ENCODE measurements around the gene RAB9A. TPM values are rescaled to one million over a fixed set of nuclear protein-coding genes. Genes with fewer than 3 reads are reported as not detected.

The RAB9A gene
- polyA plus RNA-seq, 1 of the 3 experiments (the other 2 are of a cell fraction), result 15.3 TPM

GRCh38 chrX:13684361-13684760 is 4.6 kb upstream of the RAB9A start (continued):
- TF ChIP-seq, protein P1, sequence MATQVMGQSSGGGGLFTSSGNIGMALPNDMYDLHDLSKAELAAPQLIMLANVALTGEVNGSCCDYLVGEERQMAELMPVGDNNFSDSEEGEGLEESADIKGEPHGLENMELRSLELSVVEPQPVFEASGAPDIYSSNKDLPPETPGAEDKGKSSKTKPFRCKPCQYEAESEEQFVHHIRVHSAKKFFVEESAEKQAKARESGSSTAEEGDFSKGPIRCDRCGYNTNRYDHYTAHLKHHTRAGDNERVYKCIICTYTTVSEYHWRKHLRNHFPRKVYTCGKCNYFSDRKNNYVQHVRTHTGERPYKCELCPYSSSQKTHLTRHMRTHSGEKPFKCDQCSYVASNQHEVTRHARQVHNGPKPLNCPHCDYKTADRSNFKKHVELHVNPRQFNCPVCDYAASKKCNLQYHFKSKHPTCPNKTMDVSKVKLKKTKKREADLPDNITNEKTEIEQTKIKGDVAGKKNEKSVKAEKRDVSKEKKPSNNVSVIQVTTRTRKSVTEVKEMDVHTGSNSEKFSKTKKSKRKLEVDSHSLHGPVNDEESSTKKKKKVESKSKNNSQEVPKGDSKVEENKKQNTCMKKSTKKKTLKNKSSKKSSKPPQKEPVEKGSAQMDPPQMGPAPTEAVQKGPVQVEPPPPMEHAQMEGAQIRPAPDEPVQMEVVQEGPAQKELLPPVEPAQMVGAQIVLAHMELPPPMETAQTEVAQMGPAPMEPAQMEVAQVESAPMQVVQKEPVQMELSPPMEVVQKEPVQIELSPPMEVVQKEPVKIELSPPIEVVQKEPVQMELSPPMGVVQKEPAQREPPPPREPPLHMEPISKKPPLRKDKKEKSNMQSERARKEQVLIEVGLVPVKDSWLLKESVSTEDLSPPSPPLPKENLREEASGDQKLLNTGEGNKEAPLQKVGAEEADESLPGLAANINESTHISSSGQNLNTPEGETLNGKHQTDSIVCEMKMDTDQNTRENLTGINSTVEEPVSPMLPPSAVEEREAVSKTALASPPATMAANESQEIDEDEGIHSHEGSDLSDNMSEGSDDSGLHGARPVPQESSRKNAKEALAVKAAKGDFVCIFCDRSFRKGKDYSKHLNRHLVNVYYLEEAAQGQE (IDR thresholded peaks at IDR 0.05; ENCODE audit: low read depth, low read length), result no peak
- no peak for TF ChIP-seq ELF1 (IDR thresholded peaks at IDR 0.05)
- no peak for TF ChIP-seq JUND (IDR thresholded peaks at IDR 0.05)
- TF ChIP-seq RXRA (IDR thresholded peaks at IDR 0.05; ENCODE audit: borderline replicate concordance, low read depth), result no peak

DNA sequence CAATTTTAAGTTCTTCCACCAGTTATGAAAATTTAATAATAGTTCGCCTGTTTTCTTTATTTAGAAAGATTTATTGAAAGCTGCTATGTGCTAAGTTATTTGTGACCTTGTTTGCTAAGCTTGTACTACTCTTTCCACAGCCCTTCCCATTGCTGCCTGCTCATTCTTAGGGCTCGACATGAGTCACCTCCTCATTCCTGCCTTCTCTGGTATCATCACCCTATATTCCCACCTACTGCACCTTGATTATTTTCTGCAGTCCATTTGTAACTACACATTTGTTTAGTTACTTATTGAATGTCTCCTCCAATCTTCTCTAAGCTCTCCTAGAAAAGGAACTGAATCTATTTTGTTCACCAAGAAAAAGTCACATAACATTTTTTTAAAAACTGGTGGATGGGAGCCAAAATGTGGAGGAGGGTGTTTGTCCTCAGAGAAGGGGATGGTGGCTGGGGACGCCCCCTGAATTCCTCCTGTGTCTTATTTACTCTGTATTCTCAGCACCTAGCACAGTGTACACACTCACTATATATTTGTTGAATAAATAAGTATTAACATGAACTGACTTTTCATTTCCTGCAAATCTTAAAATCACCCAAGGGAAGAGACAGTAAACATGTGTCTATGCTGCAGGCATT is 3.7 kb upstream of the RAB9A start:
- WGBS (ENCODE audit: low lambda C conversion rate), result 18% methylated on average over 3 of the region's 3 CpGs
- POLR2A ChIA-PET, result no interaction called here
- H3K4me2 ChIP-seq, result no peak overlapping the region
- no peak overlapping the region for H3K27ac ChIP-seq (ENCODE audit: low read depth in 2 of 2, low read length in 1 of 2)
- 0 out of 2 replicates have a peak, but pooled peaks cover 3% of the 10 kb centered on the region for H3K9me3 ChIP-seq
- H4K20me1 ChIP-seq (ENCODE audit: insufficient read depth), result peaks cover under 1% of the 10 kb centered on the region; the same call in 1 of the 2 replicates
- H3K4me1 ChIP-seq (ENCODE audit: control insufficient read depth in 1 of 2, insufficient read depth in 2 of 2, low read depth in 1 of 2, low read length in 1 of 2), result no peaks in the 10 kb centered on the region; a peak in 3 of 4 replicates
- H3K9me2 ChIP-seq, result no peaks in the 10 kb centered on the region
- CTCF ChIA-PET, result interaction anchor here (1.2 to 1.4 kb wide), 2 partner anchors 26 to 347 kb away, joined by 3 read pairs; no protein-coding TSS in a partner anchor
- DNase-seq, result no peak
- H3F3A ChIP-seq (replicated peaks; ENCODE audit: insufficient read depth), result no peaks in the 10 kb centered on the region
- H2AFZ ChIP-seq (ENCODE audit: low read depth), result no peak overlapping the region
- no peaks in the 10 kb centered on the region; the same call in 1 of the 2 replicates for H3K27me3 ChIP-seq (ENCODE audit: insufficient read depth)
- no peak overlapping the region for H3K4me3 ChIP-seq (ENCODE audit: low read depth in 2 of 2, low read length in 1 of 2)
- TF ChIP-seq, protein P1 (IDR thresholded peaks at IDR 0.05; ENCODE audit: low read depth, low read length), result no peak
- TF ChIP-seq TEAD4 (IDR thresholded peaks at IDR 0.05; ENCODE audit: borderline replicate concordance, insufficient read depth) (no peak), GABPA (IDR thresholded peaks at IDR 0.05; ENCODE audit: low read depth) (no peak), SIN3A (IDR thresholded peaks at IDR 0.05; ENCODE audit: borderline replicate concordance, low read depth, low read length) (no peak), RCOR1 (IDR thresholded peaks at IDR 0.05; ENCODE audit: low read length) (no peak), JUND (IDR thresholded peaks at IDR 0.05) (no peak), PBX3 (IDR thresholded peaks at IDR 0.05) (no peak), GATA2 (CRISPR knock-in tag; IDR thresholded peaks at IDR 0.05) (no peak), FOSL2 (IDR thresholded peaks at IDR 0.05; ENCODE audit: borderline replicate concordance, low read depth) (no peak), NFIC (IDR thresholded peaks at IDR 0.05; ENCODE audit: borderline replicate concordance) (no peak), SMC3 (IDR thresholded peaks at IDR 0.05; ENCODE audit: low read depth, low read length) (no peak), TAF1 (IDR thresholded peaks at IDR 0.05; ENCODE audit: borderline replicate concordance, low read depth, low read length) (no peak), ELF1 (IDR thresholded peaks at IDR 0.05) (no peak), RAD21 (IDR thresholded peaks at IDR 0.05; ENCODE audit: low read length) (no peak)
- TF ChIP-seq, protein P2, sequence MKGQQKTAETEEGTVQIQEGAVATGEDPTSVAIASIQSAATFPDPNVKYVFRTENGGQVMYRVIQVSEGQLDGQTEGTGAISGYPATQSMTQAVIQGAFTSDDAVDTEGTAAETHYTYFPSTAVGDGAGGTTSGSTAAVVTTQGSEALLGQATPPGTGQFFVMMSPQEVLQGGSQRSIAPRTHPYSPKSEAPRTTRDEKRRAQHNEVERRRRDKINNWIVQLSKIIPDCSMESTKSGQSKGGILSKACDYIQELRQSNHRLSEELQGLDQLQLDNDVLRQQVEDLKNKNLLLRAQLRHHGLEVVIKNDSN (IDR thresholded peaks at IDR 0.05; ENCODE audit: borderline replicate concordance, low read depth), result no peak
- TF ChIP-seq, protein P3, sequence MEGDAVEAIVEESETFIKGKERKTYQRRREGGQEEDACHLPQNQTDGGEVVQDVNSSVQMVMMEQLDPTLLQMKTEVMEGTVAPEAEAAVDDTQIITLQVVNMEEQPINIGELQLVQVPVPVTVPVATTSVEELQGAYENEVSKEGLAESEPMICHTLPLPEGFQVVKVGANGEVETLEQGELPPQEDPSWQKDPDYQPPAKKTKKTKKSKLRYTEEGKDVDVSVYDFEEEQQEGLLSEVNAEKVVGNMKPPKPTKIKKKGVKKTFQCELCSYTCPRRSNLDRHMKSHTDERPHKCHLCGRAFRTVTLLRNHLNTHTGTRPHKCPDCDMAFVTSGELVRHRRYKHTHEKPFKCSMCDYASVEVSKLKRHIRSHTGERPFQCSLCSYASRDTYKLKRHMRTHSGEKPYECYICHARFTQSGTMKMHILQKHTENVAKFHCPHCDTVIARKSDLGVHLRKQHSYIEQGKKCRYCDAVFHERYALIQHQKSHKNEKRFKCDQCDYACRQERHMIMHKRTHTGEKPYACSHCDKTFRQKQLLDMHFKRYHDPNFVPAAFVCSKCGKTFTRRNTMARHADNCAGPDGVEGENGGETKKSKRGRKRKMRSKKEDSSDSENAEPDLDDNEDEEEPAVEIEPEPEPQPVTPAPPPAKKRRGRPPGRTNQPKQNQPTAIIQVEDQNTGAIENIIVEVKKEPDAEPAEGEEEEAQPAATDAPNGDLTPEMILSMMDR (IDR thresholded peaks at IDR 0.05), result no peak
- H3K36me3 ChIP-seq (replicated peaks in 1 of 2; ENCODE audit: control insufficient read depth in 1 of 2, insufficient read depth in 2 of 2, low read length in 1 of 2), result no peaks in the 10 kb centered on the region
- peaks cover 10% of the 10 kb centered on the region for H3K79me2 ChIP-seq (ENCODE audit: insufficient read depth)
- H3K9ac ChIP-seq, result no peak overlapping the region

Measured in SK-N-SH (cell line).